H9 (cell line): ENCODE data around the gene PPP1R3C. TPM values are rescaled to one million over a fixed set of nuclear protein-coding genes. Genes with fewer than 3 reads are reported as not detected.

Experiments
- DNase-seq: peaks from one replicate; pipeline ENCODE4 v3.0.0-alpha.2; 2017
- H2AFZ ChIP-seq: one replicate; pipeline ENCODE4 v1.6.1; 2013; ENCODE audit warnings: mild to moderate bottlenecking, low read length, control low read depth, moderate library complexity
- H2AK5ac ChIP-seq: 2 replicates; pipeline ENCODE4 v1.6.1; 2013; ENCODE audit warnings: low read length, control low read depth, mixed read lengths; ENCODE audit not compliant: insufficient read length
- H2BK120ac ChIP-seq: one replicate; pipeline ENCODE4 v1.6.1; 2013; ENCODE audit warnings: low read depth, mild to moderate bottlenecking, low read length, control low read depth, inconsistent platforms; ENCODE audit not compliant: poor library complexity, severe bottlenecking
- H2BK12ac ChIP-seq: 2 replicates; pipeline ENCODE4 v1.6.1; 2013; ENCODE audit warnings: low read length, control low read depth, mixed read lengths, low read depth; ENCODE audit not compliant: insufficient read length
- H2BK15ac ChIP-seq: 2 replicates; pipeline ENCODE4 v1.6.1; 2013; ENCODE audit warnings: low read depth, low read length, control low read depth
- H2BK20ac ChIP-seq: one replicate; pipeline ENCODE4 v1.6.1; 2013; ENCODE audit warnings: low read depth, mild to moderate bottlenecking, low read length, control low read depth, inconsistent platforms; ENCODE audit not compliant: poor library complexity, severe bottlenecking
- H2BK5ac ChIP-seq: 2 replicates; pipeline ENCODE4 v1.6.1; 2013; ENCODE audit warnings: low read length, control low read depth, mixed read lengths; ENCODE audit not compliant: insufficient read length
- H3K14ac ChIP-seq: 2 replicates; pipeline ENCODE4 v1.6.1; 2013; ENCODE audit warnings: low read length, control low read depth; ENCODE audit not compliant: insufficient read depth
- H3K18ac ChIP-seq: 2 replicates; pipeline ENCODE4 v1.6.1; 2013; ENCODE audit warnings: low read depth, mild to moderate bottlenecking, mixed read lengths, low read length, control low read depth; ENCODE audit not compliant: insufficient read length
- H3K23ac ChIP-seq: 2 replicates; pipeline ENCODE4 v1.6.1; 2013; ENCODE audit warnings: low read length, control low read depth, mixed read lengths, low read depth; ENCODE audit not compliant: insufficient read length
- H3K23me2 ChIP-seq: 2 replicates; pipeline ENCODE4 v1.6.1; 2013; ENCODE audit warnings: low read depth, mild to moderate bottlenecking, mixed read lengths, low read length, control low read depth; ENCODE audit not compliant: insufficient read length, poor library complexity, severe bottlenecking
- H3K27ac ChIP-seq: 2 replicates; pipeline ENCODE4 v1.5.1; 2013; ENCODE audit warnings: low read length, control low read depth, mixed read lengths, low read depth; ENCODE audit not compliant: insufficient read length
- H3K27me3 ChIP-seq: 2 replicates; pipeline ENCODE4 v1.6.1; 2013; ENCODE audit warnings: low read length, control low read depth, inconsistent platforms; ENCODE audit not compliant: insufficient read depth
- H3K4ac ChIP-seq: 2 replicates; pipeline ENCODE4 v1.6.1; 2013; ENCODE audit warnings: low read depth, mild to moderate bottlenecking, control low read depth, inconsistent platforms, low read length, moderate library complexity
- H3K4me1 ChIP-seq: 2 replicates; pipeline ENCODE4 v1.6.1; 2013; ENCODE audit warnings: low read length, control low read depth, inconsistent platforms; ENCODE audit not compliant: insufficient read depth
- H3K4me2 ChIP-seq: 2 replicates; pipeline ENCODE4 v1.6.1; 2013; ENCODE audit warnings: low read length, control low read depth, mixed read lengths; ENCODE audit not compliant: insufficient read length, insufficient read depth
- H3K56ac ChIP-seq: 2 replicates; pipeline ENCODE4 v1.6.1; 2013; ENCODE audit warnings: low read depth, mild to moderate bottlenecking, mixed read lengths, low read length, control low read depth; ENCODE audit not compliant: insufficient read length
- H3K79me1 ChIP-seq: 2 replicates; pipeline ENCODE4 v1.6.1; 2013; ENCODE audit warnings: low read depth, mild to moderate bottlenecking, moderate library complexity, low read length, control low read depth, inconsistent platforms; ENCODE audit not compliant: insufficient read depth, poor library complexity, severe bottlenecking
- H3K79me2 ChIP-seq: 2 replicates; pipeline ENCODE4 v1.6.1; 2013; ENCODE audit warnings: low read length, control low read depth, inconsistent platforms; ENCODE audit not compliant: insufficient read depth
- H3K9ac ChIP-seq: 2 replicates; pipeline ENCODE4 v1.6.1; 2013; ENCODE audit warnings: low read length, control low read depth, mixed read lengths; ENCODE audit not compliant: insufficient read length; ENCODE audit errors: extremely low read depth
- H3K9me3 ChIP-seq: one replicate; pipeline ENCODE4 v1.6.1; 2013; ENCODE audit warnings: low read depth, low read length, inconsistent platforms; ENCODE audit not compliant: control insufficient read depth
- H3T11ph ChIP-seq: one replicate; pipeline ENCODE4 v1.6.1; 2013; ENCODE audit warnings: mild to moderate bottlenecking, low read length, control low read depth, inconsistent platforms
- H4K20me1 ChIP-seq: one replicate; pipeline ENCODE4 v1.6.1; 2013; ENCODE audit not compliant: control insufficient read depth, insufficient read length, insufficient read depth
- H4K5ac ChIP-seq: 2 replicates; pipeline ENCODE4 v1.6.1; 2013; ENCODE audit warnings: low read depth, mild to moderate bottlenecking, mixed read lengths, low read length, control low read depth; ENCODE audit not compliant: insufficient read length
- H4K8ac ChIP-seq: replicated peaks from 2 replicates; pipeline ENCODE4 v1.6.1; 2013; ENCODE audit warnings: low read length, control low read depth, mixed read lengths, low read depth; ENCODE audit not compliant: insufficient read length
- H4K91ac ChIP-seq: 2 replicates; pipeline ENCODE4 v1.6.1; 2013; ENCODE audit warnings: low read depth, mild to moderate bottlenecking, moderate library complexity, mixed read lengths, low read length, control low read depth; ENCODE audit not compliant: insufficient read length
- H3K27ac Mint-ChIP-seq, 3 experiments: 2 replicates in 2 of 3; 3 replicates in 1 of 3; pipeline ENCODE4 v1.8.0; 2020 to 2021; ENCODE audit warnings: mixed read lengths in 3 of 3, mild to moderate bottlenecking in 1 of 3, moderate library complexity in 1 of 3
- H3K27me3 Mint-ChIP-seq: 2 replicates; pipeline ENCODE4 v1.8.0; 2021; ENCODE audit warnings: low read depth, mild to moderate bottlenecking, moderate library complexity, mixed read lengths
- H3K36me3 Mint-ChIP-seq, 3 experiments: 2 replicates in 2 of 3; 3 replicates in 1 of 3; pipeline ENCODE4 v1.8.0; 2020 to 2021; ENCODE audit warnings: low read depth in 3 of 3, mixed read lengths in 3 of 3; ENCODE audit not compliant: insufficient read depth in 1 of 3
- H3K4me1 Mint-ChIP-seq, 2 experiments: 2 replicates each; pipeline ENCODE4 v1.8.0; 2020; ENCODE audit warnings: mixed read lengths in 2 of 2
- H3K4me3 Mint-ChIP-seq, 2 experiments: 2 replicates in 1 of 2; 3 replicates in 1 of 2; pipeline ENCODE4 v1.8.0; 2020 to 2021; ENCODE audit warnings: mild to moderate bottlenecking in 2 of 2, mixed read lengths in 2 of 2, moderate library complexity in 1 of 2
- H3K9me3 Mint-ChIP-seq, 2 experiments: 2 replicates in 1 of 2; 3 replicates in 1 of 2; pipeline ENCODE4 v1.8.0; 2020; ENCODE audit warnings: mild to moderate bottlenecking in 2 of 2, mixed read lengths in 2 of 2, moderate library complexity in 1 of 2
- WGBS: extraction: QIAGEN DNeasy Blood & Tissue Kit; methylation state at CpG from one replicate; pipeline ENCODE4 v1.1.7; 2013; ENCODE audit warnings: missing lambda C conversion rate, low lambda C conversion rate, mixed read lengths; ENCODE audit not compliant: insufficient read length; ENCODE audit errors: extremely low coverage; 5-methylcytosine and 5-hydroxymethylcytosine counted together
- total RNA-seq: library from RNA; stranded (reverse); gene quantifications from 2 replicates; pipeline ENCODE4 v1.2.1, GENCODE V29; 2021
- TF ChIP-seq, protein P1 (sequence below): fragments of 200-600 bp; sonication (generic); conservative IDR thresholded peaks from 3 replicates; pipeline ENCODE4 v1.8.0; 2021; ENCODE audit warnings: antibody characterized with exemption, mild to moderate bottlenecking

The PPP1R3C gene
- total RNA-seq, 1 experiment from 2014 or later: 1.2 TPM

- Mint-ChIP-seq H3K36me3 (no peaks in the 10 kb centered on the region), H3K27ac (no peak overlapping the region), H3K4me3 (no peak overlapping the region), H3K27me3 (peaks cover 10% of the 10 kb centered on the region), H3K4me1 (no peaks in the 10 kb centered on the region), H3K9me3 (no peaks in the 10 kb centered on the region)
- Histone ChIP-seq H3K4ac (no peak overlapping the region), H3K27ac (no peak overlapping the region), H2AK5ac (no peak overlapping the region), H4K91ac (no peak overlapping the region), H3T11ph (no peak overlapping the region), H2BK5ac (no peak overlapping the region), H2BK12ac (no peak overlapping the region), H3K79me2 (no peaks in the 10 kb centered on the region), H3K23ac (no peak overlapping the region), H3K9me3 (no peaks in the 10 kb centered on the region), H2BK20ac (no peak overlapping the region), H2AFZ (no peak overlapping the region), H2BK120ac (no peak overlapping the region), H2BK15ac (no peak overlapping the region), H3K27me3 (no peaks in the 10 kb centered on the region), H3K4me1 (no peaks in the 10 kb centered on the region), H3K56ac (no peak overlapping the region), H4K5ac (no peak overlapping the region), H3K14ac (no peak overlapping the region), H3K9ac (no peak overlapping the region), H3K79me1 (no peaks in the 10 kb centered on the region), H3K4me2 (no peak overlapping the region), H3K23me2 (no peaks in the 10 kb centered on the region), H4K20me1 (no peaks in the 10 kb centered on the region), H3K18ac (no peak overlapping the region), H4K8ac (no peak overlapping the region)
- no CpG with 5 or more reads among the region's 7 CpGs for WGBS
- no peak for DNase-seq
- TF ChIP-seq, protein P1, sequence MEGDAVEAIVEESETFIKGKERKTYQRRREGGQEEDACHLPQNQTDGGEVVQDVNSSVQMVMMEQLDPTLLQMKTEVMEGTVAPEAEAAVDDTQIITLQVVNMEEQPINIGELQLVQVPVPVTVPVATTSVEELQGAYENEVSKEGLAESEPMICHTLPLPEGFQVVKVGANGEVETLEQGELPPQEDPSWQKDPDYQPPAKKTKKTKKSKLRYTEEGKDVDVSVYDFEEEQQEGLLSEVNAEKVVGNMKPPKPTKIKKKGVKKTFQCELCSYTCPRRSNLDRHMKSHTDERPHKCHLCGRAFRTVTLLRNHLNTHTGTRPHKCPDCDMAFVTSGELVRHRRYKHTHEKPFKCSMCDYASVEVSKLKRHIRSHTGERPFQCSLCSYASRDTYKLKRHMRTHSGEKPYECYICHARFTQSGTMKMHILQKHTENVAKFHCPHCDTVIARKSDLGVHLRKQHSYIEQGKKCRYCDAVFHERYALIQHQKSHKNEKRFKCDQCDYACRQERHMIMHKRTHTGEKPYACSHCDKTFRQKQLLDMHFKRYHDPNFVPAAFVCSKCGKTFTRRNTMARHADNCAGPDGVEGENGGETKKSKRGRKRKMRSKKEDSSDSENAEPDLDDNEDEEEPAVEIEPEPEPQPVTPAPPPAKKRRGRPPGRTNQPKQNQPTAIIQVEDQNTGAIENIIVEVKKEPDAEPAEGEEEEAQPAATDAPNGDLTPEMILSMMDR: no peak
Observed at GRCh38 chr10:91597197-91597881, 35.5 kb downstream of the PPP1R3C start.
